ENCODE data around the gene KDM5A.

- no peak for TF ChIP-seq CTCF (optimal IDR thresholded peaks at IDR 0.05 in 1 of 3, IDR thresholded peaks at IDR 0.05 in 1 of 3, conservative IDR thresholded peaks at IDR 0.05 in 1 of 3; ENCODE audit: extremely low read depth in 1 of 3, insufficient read depth in 2 of 3, low read length in 3 of 3)
- no peak for TF ChIP-seq EZH2 (IDR thresholded peaks at IDR 0.05; ENCODE audit: low read length)
Measured at GRCh38 chr12:359091-359490, 30.0 kb downstream of the KDM5A start.

Measured in keratinocyte (primary cell).